GM11168 (cell line): ENCODE results near the gene KAT2B.

Source experiments
- in situ Hi-C: fragments of 300-500 bp; cut with MboI; formaldehyde crosslinking; loops from one replicate; pipeline ENCODE4 v1.12.0; 2022; ENCODE audit warnings: low sequenced_read_pairs; ENCODE audit not compliant: unreplicated experiment

Gene KAT2B

GRCh38 chr3:20194793-20195460, 154.7 kb downstream of the KAT2B start:
- in situ Hi-C loops = no loop called here

DNA sequence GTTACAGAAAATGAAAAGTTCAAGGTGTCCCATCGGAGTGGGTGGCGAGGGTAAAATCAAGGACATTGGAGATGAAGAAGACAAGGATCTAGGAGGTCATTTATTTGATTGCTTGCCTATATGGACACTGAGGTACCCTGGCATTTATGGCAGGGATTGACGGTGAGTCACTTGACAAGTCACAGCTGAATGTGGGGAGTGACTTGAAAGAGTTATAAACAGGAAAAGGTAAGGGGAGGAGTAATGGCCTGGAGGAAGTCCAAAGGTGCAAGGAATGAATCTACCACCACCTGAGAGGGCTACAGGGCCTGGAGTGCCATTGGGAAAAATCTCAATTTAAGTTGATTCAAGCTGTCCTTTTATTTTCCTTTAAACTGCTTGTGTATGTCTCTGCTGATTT, 157.5 kb downstream of the KAT2B start:
- in situ Hi-C loops = no loop called here

- in situ Hi-C loops = no loop called here
Measured at GRCh38 chr3:20201143-20201542, 160.9 kb downstream of the KAT2B start.
